ENCODE results near the gene FUT8.

FUT8 gene

DNA sequence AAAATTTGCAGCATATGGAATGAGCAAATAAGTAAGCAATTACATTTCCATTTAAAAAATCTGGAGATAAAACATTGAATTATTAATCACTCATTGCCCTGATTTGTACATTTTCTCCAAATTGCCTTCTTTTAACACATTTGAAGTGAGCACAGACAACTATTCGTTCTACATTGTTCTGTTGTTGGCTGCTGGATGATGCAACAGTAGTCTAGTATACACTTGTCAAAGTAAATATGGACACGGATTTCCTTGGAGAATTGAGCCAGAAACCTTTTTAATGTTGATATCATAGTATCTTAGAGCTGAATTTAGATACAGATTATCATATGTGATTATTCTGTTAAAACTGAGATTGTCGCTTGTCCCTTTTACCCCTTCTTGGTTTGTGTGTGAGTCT, 188.2 kb downstream of the FUT8 start:
- H3K27ac ChIP-seq (ENCODE audit: low read depth in 2 of 2, low read length in 2 of 2), result no peak overlapping the region
- no peak overlapping the region for H3K4me3 ChIP-seq (ENCODE audit: low read length in 2 of 2)
- H3K36me3 ChIP-seq (ENCODE audit: control insufficient read depth in 2 of 2, insufficient read depth in 2 of 2, low read length in 2 of 2), result no peaks in the 10 kb centered on the region
- no peaks in the 10 kb centered on the region for H3K9me3 ChIP-seq (ENCODE audit: control insufficient read depth in 2 of 2, low read length in 2 of 2)
- H3K9ac ChIP-seq (ENCODE audit: low read depth in 1 of 2, low read length in 2 of 2), result no peak overlapping the region
- no peaks in the 10 kb centered on the region for H3K27me3 ChIP-seq (ENCODE audit: control insufficient read depth in 2 of 2, insufficient read depth in 2 of 2, low read length in 2 of 2)
- no peaks in the 10 kb centered on the region for H3K4me1 ChIP-seq (ENCODE audit: control insufficient read depth in 2 of 2, insufficient read depth in 2 of 2, low read length in 2 of 2)

DNA sequence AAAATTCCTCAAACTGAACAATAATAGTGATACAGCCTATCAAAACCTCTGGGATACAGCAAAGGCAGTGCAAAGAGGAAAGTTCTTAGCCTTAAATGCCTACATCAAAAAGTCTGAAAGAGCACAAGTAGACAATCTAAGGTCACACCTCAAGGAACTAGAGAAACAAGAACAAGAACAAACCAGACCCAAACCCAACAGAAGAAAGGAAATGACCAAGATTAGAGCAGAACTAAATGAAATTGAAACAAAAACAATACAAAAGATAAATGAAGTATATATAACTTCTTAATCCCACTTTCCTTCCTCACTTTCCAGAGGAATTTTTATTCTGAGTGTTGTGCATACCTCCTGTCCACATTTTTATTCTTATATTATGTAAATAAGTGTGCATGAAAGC, 192.0 kb downstream of the FUT8 start:
- H3K4me3 ChIP-seq (ENCODE audit: low read length in 2 of 2), result no peak overlapping the region
- no peaks in the 10 kb centered on the region for H3K27me3 ChIP-seq (ENCODE audit: control insufficient read depth in 2 of 2, insufficient read depth in 2 of 2, low read length in 2 of 2)
- H3K4me1 ChIP-seq (ENCODE audit: control insufficient read depth in 2 of 2, insufficient read depth in 2 of 2, low read length in 2 of 2), result no peaks in the 10 kb centered on the region
- no peaks in the 10 kb centered on the region for H3K9me3 ChIP-seq (ENCODE audit: control insufficient read depth in 2 of 2, low read length in 2 of 2)
- no peak overlapping the region for H3K9ac ChIP-seq (ENCODE audit: low read depth in 1 of 2, low read length in 2 of 2)
- H3K36me3 ChIP-seq (ENCODE audit: control insufficient read depth in 2 of 2, insufficient read depth in 2 of 2, low read length in 2 of 2), result no peaks in the 10 kb centered on the region
- no peak overlapping the region for H3K27ac ChIP-seq (ENCODE audit: low read depth in 2 of 2, low read length in 2 of 2)

DNA sequence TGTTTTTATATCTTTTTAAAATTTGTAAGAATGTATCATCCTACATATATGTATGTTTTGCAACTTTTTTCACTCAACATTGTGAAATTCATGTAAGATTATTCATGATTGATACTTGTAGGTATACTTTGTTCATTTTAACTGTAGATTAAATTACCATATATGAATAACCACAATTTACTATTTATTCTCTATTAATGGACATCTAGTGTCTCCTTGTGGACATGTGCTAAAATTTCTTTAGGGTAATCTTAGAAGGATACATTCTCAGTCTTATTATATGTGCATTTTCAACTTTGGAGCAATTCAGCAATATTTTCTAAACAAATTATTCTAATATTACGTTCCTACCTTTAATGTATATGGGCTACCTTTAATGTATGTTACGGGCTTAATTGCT, 192.4 kb downstream of the FUT8 start:
- Histone ChIP-seq H3K4me3 (ENCODE audit: low read length in 2 of 2) (no peak overlapping the region), H3K9me3 (ENCODE audit: control insufficient read depth in 2 of 2, low read length in 2 of 2) (no peaks in the 10 kb centered on the region), H3K36me3 (ENCODE audit: control insufficient read depth in 2 of 2, insufficient read depth in 2 of 2, low read length in 2 of 2) (no peaks in the 10 kb centered on the region), H3K27ac (ENCODE audit: low read depth in 2 of 2, low read length in 2 of 2) (no peak overlapping the region), H3K27me3 (ENCODE audit: control insufficient read depth in 2 of 2, insufficient read depth in 2 of 2, low read length in 2 of 2) (no peaks in the 10 kb centered on the region), H3K9ac (ENCODE audit: low read depth in 1 of 2, low read length in 2 of 2) (no peak overlapping the region), H3K4me1 (ENCODE audit: control insufficient read depth in 2 of 2, insufficient read depth in 2 of 2, low read length in 2 of 2) (no peaks in the 10 kb centered on the region)

DNA sequence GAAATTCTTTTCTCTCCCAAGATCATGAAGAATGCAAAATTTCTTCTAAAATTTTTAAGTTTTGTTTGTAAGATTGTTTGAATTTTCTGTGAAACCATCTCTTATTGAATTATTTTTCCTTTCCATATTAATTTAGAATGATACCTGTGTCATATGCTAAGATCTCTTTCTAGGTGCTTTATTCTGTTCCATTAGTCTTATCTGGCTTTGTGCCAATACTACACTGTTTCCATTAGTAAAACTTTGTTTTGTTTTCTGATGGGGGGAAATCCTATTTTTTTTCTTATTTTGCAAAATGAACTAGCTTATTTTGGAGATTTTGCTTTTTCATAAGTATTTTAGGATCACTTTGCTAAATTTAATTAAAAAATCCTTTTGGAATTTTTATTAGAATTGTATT, 193.9 kb downstream of the FUT8 start:
- H3K4me1 ChIP-seq (ENCODE audit: control insufficient read depth in 2 of 2, insufficient read depth in 2 of 2, low read length in 2 of 2), result no peaks in the 10 kb centered on the region
- no peak overlapping the region for H3K9ac ChIP-seq (ENCODE audit: low read depth in 1 of 2, low read length in 2 of 2)
- no peaks in the 10 kb centered on the region for H3K36me3 ChIP-seq (ENCODE audit: control insufficient read depth in 2 of 2, insufficient read depth in 2 of 2, low read length in 2 of 2)
- H3K27me3 ChIP-seq (ENCODE audit: control insufficient read depth in 2 of 2, insufficient read depth in 2 of 2, low read length in 2 of 2), result no peaks in the 10 kb centered on the region
- no peak overlapping the region for H3K27ac ChIP-seq (ENCODE audit: low read depth in 2 of 2, low read length in 2 of 2)
- no peaks in the 10 kb centered on the region for H3K9me3 ChIP-seq (ENCODE audit: control insufficient read depth in 2 of 2, low read length in 2 of 2)
- H3K4me3 ChIP-seq (ENCODE audit: low read length in 2 of 2), result no peak overlapping the region

DNA sequence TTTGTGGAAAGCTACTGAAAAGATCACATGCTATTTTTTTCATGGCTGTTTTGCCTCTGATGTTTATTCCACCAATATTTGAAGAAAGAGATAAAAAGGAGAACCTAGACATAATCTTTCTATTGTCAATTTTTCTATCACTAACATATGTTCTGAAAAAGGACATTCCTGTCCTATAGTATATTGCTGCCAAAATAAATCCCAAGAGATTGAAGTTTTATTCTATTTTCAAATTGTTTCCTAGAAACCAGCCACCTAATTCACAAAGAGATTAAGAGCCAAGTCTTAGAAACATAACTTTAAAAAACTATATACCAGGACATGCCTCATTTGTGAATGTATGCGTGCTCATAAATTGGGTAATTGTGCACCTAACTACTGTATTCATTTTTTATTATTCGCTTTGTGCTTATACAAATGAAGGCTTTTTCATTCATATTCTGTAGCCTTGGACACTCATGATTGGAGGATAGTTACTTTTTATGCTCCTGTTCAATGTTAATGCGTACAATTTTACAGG, 200.7 kb downstream of the FUT8 start:
- Histone ChIP-seq H3K4me3 (ENCODE audit: low read length in 2 of 2) (no peak overlapping the region), H3K9ac (ENCODE audit: low read depth in 1 of 2, low read length in 2 of 2) (no peak overlapping the region), H3K27ac (ENCODE audit: low read depth in 2 of 2, low read length in 2 of 2) (no peak overlapping the region), H3K4me1 (ENCODE audit: control insufficient read depth in 2 of 2, insufficient read depth in 2 of 2, low read length in 2 of 2) (no peaks in the 10 kb centered on the region), H3K36me3 (ENCODE audit: control insufficient read depth in 2 of 2, insufficient read depth in 2 of 2, low read length in 2 of 2) (peaks cover 0 to 6% of the 10 kb centered on the region in 2 donors), H3K9me3 (ENCODE audit: control insufficient read depth in 2 of 2, low read length in 2 of 2) (no peaks in the 10 kb centered on the region), H3K27me3 (ENCODE audit: control insufficient read depth in 2 of 2, insufficient read depth in 2 of 2, low read length in 2 of 2) (no peaks in the 10 kb centered on the region)

DNA sequence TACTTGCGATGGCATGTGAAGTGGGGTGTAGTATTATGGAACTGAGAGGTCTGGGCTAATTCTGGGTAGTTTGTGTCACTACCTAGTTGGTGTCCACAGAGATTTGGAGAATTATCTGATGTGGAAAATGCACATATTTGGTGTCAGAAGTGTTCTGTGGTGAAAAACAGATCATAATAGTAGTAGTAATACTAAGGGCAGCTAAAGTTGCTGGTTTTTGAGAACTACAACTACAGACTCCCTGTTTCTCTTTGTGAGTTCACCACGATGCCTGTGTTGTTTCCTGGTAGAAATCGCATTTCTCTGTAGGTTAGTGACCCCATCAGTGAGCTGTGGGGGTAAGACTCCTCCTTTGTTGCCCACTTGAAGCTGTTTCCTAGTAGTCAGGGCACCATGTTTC, 206.5 kb downstream of the FUT8 start:
- no peaks in the 10 kb centered on the region for H3K9me3 ChIP-seq (ENCODE audit: control insufficient read depth in 2 of 2, low read length in 2 of 2)
- no peaks in the 10 kb centered on the region for H3K4me1 ChIP-seq (ENCODE audit: control insufficient read depth in 2 of 2, insufficient read depth in 2 of 2, low read length in 2 of 2)
- H3K4me3 ChIP-seq (ENCODE audit: low read length in 2 of 2), result no peak overlapping the region
- H3K36me3 ChIP-seq (ENCODE audit: control insufficient read depth in 2 of 2, insufficient read depth in 2 of 2, low read length in 2 of 2), result peaks cover 0 to 6% of the 10 kb centered on the region in 2 donors
- no peak overlapping the region for H3K9ac ChIP-seq (ENCODE audit: low read depth in 1 of 2, low read length in 2 of 2)
- no peaks in the 10 kb centered on the region for H3K27me3 ChIP-seq (ENCODE audit: control insufficient read depth in 2 of 2, insufficient read depth in 2 of 2, low read length in 2 of 2)
- no peak overlapping the region for H3K27ac ChIP-seq (ENCODE audit: low read depth in 2 of 2, low read length in 2 of 2)

DNA sequence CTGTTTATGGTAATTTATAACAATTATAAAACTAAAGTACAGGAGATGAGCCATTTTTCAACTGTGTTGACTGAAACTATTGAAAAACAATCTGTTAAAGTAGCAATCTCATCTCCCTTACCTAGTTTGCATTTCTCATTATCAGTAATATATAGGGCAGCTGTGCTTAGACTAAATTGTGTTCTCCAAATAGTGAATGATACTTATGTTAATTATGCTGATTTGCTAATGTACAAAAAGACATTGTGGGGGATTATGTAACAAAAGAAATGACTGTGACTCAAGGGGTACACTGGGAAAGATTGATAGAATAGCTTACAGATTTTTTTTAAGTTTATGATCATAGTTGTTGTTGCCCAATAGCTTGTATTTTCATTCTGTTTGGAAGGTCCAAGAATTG, 207.7 kb downstream of the FUT8 start:
- H3K27ac ChIP-seq (ENCODE audit: low read depth in 2 of 2, low read length in 2 of 2), result no peak overlapping the region
- no peaks in the 10 kb centered on the region for H3K9me3 ChIP-seq (ENCODE audit: control insufficient read depth in 2 of 2, low read length in 2 of 2)
- H3K27me3 ChIP-seq (ENCODE audit: control insufficient read depth in 2 of 2, insufficient read depth in 2 of 2, low read length in 2 of 2), result no peaks in the 10 kb centered on the region
- H3K4me3 ChIP-seq (ENCODE audit: low read length in 2 of 2), result no peak overlapping the region
- H3K9ac ChIP-seq (ENCODE audit: low read depth in 1 of 2, low read length in 2 of 2), result no peak overlapping the region
- H3K36me3 ChIP-seq (ENCODE audit: control insufficient read depth in 2 of 2, insufficient read depth in 2 of 2, low read length in 2 of 2), result peaks cover 0 to 6% of the 10 kb centered on the region in 2 donors
- no peaks in the 10 kb centered on the region for H3K4me1 ChIP-seq (ENCODE audit: control insufficient read depth in 2 of 2, insufficient read depth in 2 of 2, low read length in 2 of 2)

DNA sequence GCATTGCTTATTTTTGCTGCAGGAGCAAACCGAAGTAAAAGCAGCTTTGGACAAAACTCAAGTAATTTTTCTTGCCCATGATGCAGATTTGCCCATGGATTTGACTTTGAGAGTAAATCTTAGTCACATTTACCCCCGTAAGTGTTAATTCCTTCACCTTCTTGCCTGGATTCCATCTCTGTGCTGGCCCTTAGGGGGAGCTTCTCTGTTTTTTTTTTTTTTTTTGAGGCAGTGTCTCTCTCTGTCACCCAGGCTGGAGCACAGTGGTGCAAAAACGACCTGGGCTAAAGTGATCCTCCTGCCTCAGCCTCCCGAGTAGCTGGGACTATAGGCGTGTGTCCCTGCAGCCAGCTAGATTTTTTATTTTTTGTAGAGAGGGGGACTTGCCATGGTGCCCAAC, 210.2 kb downstream of the FUT8 start:
- Histone ChIP-seq H3K4me3 (ENCODE audit: low read length in 2 of 2) (no peak overlapping the region), H3K27ac (ENCODE audit: low read depth in 2 of 2, low read length in 2 of 2) (no peak overlapping the region)

DNA sequence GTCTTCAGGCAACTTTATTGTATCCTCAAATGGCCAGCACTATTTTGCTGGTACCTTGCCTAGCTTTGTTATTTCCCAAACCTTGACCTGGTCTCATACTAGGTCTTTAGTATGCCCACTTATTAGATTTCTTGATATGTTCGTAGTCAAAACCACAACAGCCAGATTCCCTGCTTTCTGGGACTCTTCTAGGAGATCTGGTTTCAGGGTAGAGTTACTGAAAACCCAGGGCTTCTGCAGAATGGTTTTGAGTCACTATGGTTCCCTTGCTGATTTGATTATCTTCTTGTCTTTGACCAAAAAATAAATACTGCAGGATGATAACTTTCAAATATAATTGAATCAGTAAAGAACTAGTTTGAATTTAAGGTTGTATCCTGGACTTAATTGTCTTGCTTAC, 211.2 kb downstream of the FUT8 start:
- Histone ChIP-seq H3K27me3 (ENCODE audit: control insufficient read depth in 2 of 2, insufficient read depth in 2 of 2, low read length in 2 of 2) (no peaks in the 10 kb centered on the region), H3K9ac (ENCODE audit: low read depth in 1 of 2, low read length in 2 of 2) (no peak overlapping the region)

More for the DNA sequence above, 210.2 kb downstream of the FUT8 start:
- Histone ChIP-seq H3K36me3 (ENCODE audit: control insufficient read depth in 2 of 2, insufficient read depth in 2 of 2, low read length in 2 of 2) (no peaks in the 10 kb centered on the region), H3K9me3 (ENCODE audit: control insufficient read depth in 2 of 2, low read length in 2 of 2) (no peaks in the 10 kb centered on the region), H3K27me3 (ENCODE audit: control insufficient read depth in 2 of 2, insufficient read depth in 2 of 2, low read length in 2 of 2) (no peaks in the 10 kb centered on the region), H3K9ac (ENCODE audit: low read depth in 1 of 2, low read length in 2 of 2) (no peak overlapping the region), H3K4me1 (ENCODE audit: control insufficient read depth in 2 of 2, insufficient read depth in 2 of 2, low read length in 2 of 2) (no peaks in the 10 kb centered on the region)

DNA sequence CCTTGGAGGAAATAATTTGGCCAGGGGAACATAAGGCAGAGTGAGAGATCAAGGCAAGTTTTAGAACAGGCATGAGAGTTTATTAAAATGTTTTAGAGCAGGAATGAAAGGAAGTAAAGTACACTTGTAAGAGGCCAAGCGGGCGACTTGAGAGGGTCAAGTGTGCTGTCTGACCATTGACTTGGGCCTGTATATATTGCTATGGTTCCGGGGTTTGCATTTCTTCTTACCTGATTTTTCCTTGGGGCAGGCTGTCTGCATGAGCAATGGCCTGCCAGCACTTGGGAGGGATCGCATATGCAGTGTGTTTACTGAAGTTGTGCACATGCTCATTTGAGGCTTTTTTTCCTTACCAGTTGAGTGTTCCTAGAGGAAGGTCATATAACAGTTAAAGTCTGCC, 214.8 kb downstream of the FUT8 start:
- H3K9ac ChIP-seq (ENCODE audit: low read depth in 1 of 2, low read length in 2 of 2), result no peak overlapping the region
- no peaks in the 10 kb centered on the region for H3K27me3 ChIP-seq (ENCODE audit: control insufficient read depth in 2 of 2, insufficient read depth in 2 of 2, low read length in 2 of 2)
- no peak overlapping the region for H3K27ac ChIP-seq (ENCODE audit: low read depth in 2 of 2, low read length in 2 of 2)
- no peak overlapping the region for H3K4me3 ChIP-seq (ENCODE audit: low read length in 2 of 2)
- peaks cover 0 to 5% of the 10 kb centered on the region in 2 donors for H3K36me3 ChIP-seq (ENCODE audit: control insufficient read depth in 2 of 2, insufficient read depth in 2 of 2, low read length in 2 of 2)
- no peaks in the 10 kb centered on the region for H3K4me1 ChIP-seq (ENCODE audit: control insufficient read depth in 2 of 2, insufficient read depth in 2 of 2, low read length in 2 of 2)
- no peaks in the 10 kb centered on the region for H3K9me3 ChIP-seq (ENCODE audit: control insufficient read depth in 2 of 2, low read length in 2 of 2)

More for the DNA sequence above, 211.2 kb downstream of the FUT8 start:
- Histone ChIP-seq H3K9me3 (ENCODE audit: control insufficient read depth in 2 of 2, low read length in 2 of 2) (no peaks in the 10 kb centered on the region), H3K4me3 (ENCODE audit: low read length in 2 of 2) (no peak overlapping the region), H3K27ac (ENCODE audit: low read depth in 2 of 2, low read length in 2 of 2) (no peak overlapping the region), H3K4me1 (ENCODE audit: control insufficient read depth in 2 of 2, insufficient read depth in 2 of 2, low read length in 2 of 2) (no peaks in the 10 kb centered on the region), H3K36me3 (ENCODE audit: control insufficient read depth in 2 of 2, insufficient read depth in 2 of 2, low read length in 2 of 2) (no peaks in the 10 kb centered on the region)

DNA sequence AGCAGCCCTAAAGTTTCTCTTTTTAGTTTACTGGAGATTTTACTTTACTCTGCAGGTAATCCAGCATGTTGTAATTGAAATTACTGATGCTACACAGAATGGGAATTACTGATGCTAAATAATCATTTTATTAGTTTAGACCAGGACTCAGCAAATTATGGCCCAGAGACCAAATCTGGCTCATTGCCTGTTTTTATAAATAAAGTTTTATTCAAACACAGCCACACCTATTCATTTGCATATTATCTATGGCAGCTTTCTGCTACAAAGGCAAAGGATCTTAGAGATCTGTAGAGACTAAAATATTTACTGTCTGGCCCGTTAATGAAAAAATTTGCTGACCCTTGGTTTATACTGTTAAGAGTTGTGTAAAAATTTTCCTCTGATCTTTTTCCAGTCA, 216.1 kb downstream of the FUT8 start:
- Histone ChIP-seq H3K27ac (ENCODE audit: low read depth in 2 of 2, low read length in 2 of 2) (no peak overlapping the region), H3K9ac (ENCODE audit: low read depth in 1 of 2, low read length in 2 of 2) (no peak overlapping the region), H3K4me3 (ENCODE audit: low read length in 2 of 2) (no peak overlapping the region), H3K36me3 (ENCODE audit: control insufficient read depth in 2 of 2, insufficient read depth in 2 of 2, low read length in 2 of 2) (peaks cover 0 to 5% of the 10 kb centered on the region in 2 donors), H3K9me3 (ENCODE audit: control insufficient read depth in 2 of 2, low read length in 2 of 2) (no peaks in the 10 kb centered on the region), H3K27me3 (ENCODE audit: control insufficient read depth in 2 of 2, insufficient read depth in 2 of 2, low read length in 2 of 2) (no peaks in the 10 kb centered on the region), H3K4me1 (ENCODE audit: control insufficient read depth in 2 of 2, insufficient read depth in 2 of 2, low read length in 2 of 2) (no peaks in the 10 kb centered on the region)
